Measurements from ENCODE around the gene HOXD9. TPM values are rescaled to one million over a fixed set of nuclear protein-coding genes. Genes with fewer than 3 reads are reported as not detected.
A peak's percentile ranks its signal among the peaks of the same experiment; 100 is the strongest.

HOXD9 gene
- total RNA-seq, 1 donor from 2014 or later, result not detected

DNA sequence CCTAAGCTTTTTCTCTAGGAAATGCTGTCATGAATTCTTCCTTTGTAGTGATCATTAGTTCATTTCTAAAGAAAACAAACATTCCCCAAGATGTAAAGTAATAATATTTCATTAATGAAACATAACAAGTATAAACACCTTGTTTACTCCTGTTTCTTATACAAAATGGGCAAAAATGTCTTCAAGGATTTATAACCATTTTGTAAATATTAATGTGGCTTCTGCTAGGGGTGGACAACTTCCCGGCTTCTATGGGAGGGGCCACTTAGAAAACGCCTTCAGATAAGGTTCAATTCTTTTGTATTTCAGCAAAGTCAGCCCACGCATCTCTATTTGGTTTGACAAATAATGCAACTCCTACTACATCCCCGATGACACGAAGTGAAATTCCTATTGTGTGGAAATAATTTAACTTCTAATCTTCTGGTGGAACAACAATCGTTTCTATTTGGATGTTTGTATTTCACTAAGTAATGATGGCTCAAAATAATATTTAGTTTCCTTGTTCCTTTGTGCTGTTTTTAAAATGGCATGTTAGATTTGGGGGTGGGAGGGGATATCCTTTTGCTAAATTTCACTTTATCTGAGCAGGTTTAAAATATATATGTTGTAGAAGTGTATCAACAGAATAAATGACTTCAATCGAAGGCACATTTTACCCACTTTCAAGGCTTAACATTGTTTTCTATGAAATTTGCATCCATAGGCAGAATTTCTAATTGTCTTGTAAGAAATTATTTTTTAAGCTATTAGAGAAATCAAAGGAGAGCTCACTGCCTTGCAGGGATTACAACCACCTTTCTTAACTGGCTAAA lies 51.3 kb downstream of the HOXD9 start:
- H3K4me1 ChIP-seq, result peaks cover 0 to 3% of the 10 kb centered on the region in 2 donors
- TF ChIP-seq, protein P1, sequence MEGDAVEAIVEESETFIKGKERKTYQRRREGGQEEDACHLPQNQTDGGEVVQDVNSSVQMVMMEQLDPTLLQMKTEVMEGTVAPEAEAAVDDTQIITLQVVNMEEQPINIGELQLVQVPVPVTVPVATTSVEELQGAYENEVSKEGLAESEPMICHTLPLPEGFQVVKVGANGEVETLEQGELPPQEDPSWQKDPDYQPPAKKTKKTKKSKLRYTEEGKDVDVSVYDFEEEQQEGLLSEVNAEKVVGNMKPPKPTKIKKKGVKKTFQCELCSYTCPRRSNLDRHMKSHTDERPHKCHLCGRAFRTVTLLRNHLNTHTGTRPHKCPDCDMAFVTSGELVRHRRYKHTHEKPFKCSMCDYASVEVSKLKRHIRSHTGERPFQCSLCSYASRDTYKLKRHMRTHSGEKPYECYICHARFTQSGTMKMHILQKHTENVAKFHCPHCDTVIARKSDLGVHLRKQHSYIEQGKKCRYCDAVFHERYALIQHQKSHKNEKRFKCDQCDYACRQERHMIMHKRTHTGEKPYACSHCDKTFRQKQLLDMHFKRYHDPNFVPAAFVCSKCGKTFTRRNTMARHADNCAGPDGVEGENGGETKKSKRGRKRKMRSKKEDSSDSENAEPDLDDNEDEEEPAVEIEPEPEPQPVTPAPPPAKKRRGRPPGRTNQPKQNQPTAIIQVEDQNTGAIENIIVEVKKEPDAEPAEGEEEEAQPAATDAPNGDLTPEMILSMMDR (IDR thresholded peaks at IDR 0.05), result no peak
- no peaks in the 10 kb centered on the region for H3K9me3 ChIP-seq
- no peak overlapping the region for H3K27ac ChIP-seq
- no peak overlapping the region for H3K4me3 ChIP-seq
- peak in 1 of 2 donors; percentile 2 for DNase-seq (ENCODE audit: low spot score in 2 of 2)
- H3K27me3 ChIP-seq, result peaks cover 18% of the 10 kb centered on the region
- intact Hi-C loops (cut with DNase I), result no loop called here
- no peaks in the 10 kb centered on the region for H3K36me3 ChIP-seq

DNA sequence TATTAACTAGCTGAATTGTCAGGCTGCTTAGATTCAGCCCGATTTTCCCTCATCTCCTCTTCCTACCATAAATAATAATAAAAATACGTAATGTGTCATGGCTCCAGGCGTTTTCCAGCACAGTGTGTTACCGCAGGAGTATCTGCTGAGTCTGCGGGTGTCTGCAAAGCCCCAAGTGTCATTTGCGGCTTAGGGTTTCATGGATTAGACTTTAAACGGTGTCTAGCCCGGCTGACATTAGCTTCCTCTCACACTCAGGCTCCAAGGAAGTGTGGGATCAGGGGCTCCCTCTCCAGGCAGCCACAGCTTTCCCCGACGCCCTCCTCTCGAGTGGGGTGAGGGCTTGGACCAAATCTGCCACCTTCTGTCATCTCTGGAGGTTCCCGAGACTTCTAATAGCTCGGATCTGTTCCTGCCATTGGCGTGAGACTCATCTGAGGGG lies 51.9 kb downstream of the HOXD9 start:
- no peaks in the 10 kb centered on the region for H3K9me3 ChIP-seq
- no peak overlapping the region for H3K27ac ChIP-seq
- TF ChIP-seq, protein P1 (IDR thresholded peaks at IDR 0.05), result no peak
- DNase-seq (ENCODE audit: low spot score in 2 of 2), result peak in 1 of 2 donors; percentile 35
- peaks cover 0 to 3% of the 10 kb centered on the region in 2 donors for H3K4me1 ChIP-seq
- no peak overlapping the region for H3K4me3 ChIP-seq
- H3K27me3 ChIP-seq, result peaks cover 24% of the 10 kb centered on the region
- intact Hi-C loops (cut with DNase I), result no loop called here
- no peaks in the 10 kb centered on the region for H3K36me3 ChIP-seq

Other genes starting within 250 kb of the HOXD9 start
- gene LNPK, start 120.5 kb upstream of the HOXD9 start, total RNA-seq, result 7.1 TPM
- not detected for gene EVX2, start 38.8 kb upstream of the HOXD9 start, total RNA-seq
- gene HOXD13, start 30.0 kb upstream of the HOXD9 start, total RNA-seq, result not detected
- gene HOXD12, start 22.9 kb upstream of the HOXD9 start, total RNA-seq, result not detected
- gene HOXD11, start 15.4 kb upstream of the HOXD9 start, total RNA-seq, result not detected
- not detected for gene HOXD10, start 5.9 kb upstream of the HOXD9 start, total RNA-seq
- 19.8 TPM for gene HOXD8, start 7.0 kb downstream of the HOXD9 start, total RNA-seq
- gene HOXD4, start 28.8 kb downstream of the HOXD9 start, total RNA-seq, result 13.6 TPM
- gene HOXD3, start 34.6 kb downstream of the HOXD9 start, total RNA-seq, result 8.6 TPM
- 9.8 TPM for gene HOXD1, start 65.9 kb downstream of the HOXD9 start, total RNA-seq
- gene MTX2, start 146.7 kb downstream of the HOXD9 start, total RNA-seq, result 8.5 TPM

Data from ascending aorta (tissue), 2 donors.